Germinal center (tissue), 1 donor: ENCODE data around the gene STX5.
"Not testable (repeated sequence)": the region's sequence is repeated elsewhere in the genome, so short reads cannot be mapped to it uniquely, and the experiment has no call there.

Source experiments
- DNase-seq: peaks from one replicate; pipeline ENCODE4 v3.0.0; 2012; ENCODE audit warnings: mixed read lengths, low spot score

Gene STX5

GRCh38 chr11:62828130-62828529 lies 3.7 kb downstream of the STX5 start:
- not testable (repeated sequence) for DNase-seq

DNA sequence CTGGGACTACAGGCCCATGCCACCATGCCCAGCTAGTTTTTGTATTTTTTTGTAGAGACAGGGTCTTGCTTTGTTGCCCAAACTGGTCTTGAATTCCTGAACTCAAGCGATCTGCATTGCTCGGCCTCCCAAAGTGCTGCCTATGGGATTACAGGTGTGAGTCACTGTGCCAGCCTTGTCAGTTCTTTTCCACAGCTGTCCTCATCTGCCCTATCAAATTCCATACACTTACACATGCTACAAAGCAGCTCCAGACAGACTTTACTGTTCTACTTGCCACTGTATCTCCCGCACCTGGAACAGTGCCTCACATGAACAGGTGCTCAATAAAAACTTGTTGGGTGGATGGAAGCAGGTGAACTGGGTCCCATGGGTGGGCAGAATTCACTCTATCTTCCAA lies 8.2 kb downstream of the STX5 start:
- no peak for DNase-seq

- no peak for DNase-seq
Observed at GRCh38 chr11:62817129-62817528, 14.7 kb downstream of the STX5 start.

DNA sequence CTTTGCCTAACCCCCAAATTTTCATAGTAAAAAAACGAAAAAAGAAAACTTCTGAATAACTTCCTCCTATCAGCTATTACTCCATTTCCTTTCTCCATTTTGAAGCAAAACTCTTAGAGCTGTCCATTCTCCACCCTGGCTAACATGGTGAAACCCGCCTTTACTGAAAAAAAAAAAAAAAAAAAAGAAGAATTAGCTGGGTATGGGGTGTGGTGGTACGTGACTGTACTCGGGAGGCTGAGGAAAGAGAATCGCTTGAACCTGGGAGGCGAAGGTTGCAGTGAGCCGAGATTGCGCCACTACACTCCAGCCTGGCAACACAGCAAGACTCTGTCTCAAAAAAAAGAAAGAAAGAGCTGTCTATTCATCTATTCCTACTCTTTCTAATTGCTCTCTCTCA lies 15.3 kb downstream of the STX5 start:
- no peak for DNase-seq

- DNase-seq, result no peak
Observed at GRCh38 chr11:62811659-62812058, 20.2 kb downstream of the STX5 start.

DNA sequence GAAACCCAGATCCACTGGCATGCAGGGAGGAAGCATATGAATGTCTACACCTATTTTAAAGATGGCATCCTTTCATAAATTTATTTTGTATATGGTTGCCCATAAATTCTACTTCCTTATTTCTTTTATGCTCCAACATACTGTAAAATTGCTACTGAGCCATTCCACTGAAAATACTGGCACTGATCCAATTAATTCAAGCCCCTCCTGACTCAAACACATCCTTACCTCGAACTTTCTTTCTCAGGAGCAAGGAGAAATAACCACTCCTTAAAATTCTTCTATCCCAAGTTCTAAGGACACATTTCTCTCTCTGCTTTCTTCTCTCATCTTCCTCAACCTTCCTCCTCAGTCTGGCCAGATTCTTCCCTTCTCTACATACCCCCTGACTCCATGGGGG lies 21.1 kb downstream of the STX5 start:
- no peak for DNase-seq

GRCh38 chr11:62806611-62807121 lies 25.2 kb downstream of the STX5 start:
- no peak for DNase-seq

GRCh38 chr11:62805961-62806441 lies 25.9 kb downstream of the STX5 start:
- DNase-seq, result peak; percentile 42

DNA sequence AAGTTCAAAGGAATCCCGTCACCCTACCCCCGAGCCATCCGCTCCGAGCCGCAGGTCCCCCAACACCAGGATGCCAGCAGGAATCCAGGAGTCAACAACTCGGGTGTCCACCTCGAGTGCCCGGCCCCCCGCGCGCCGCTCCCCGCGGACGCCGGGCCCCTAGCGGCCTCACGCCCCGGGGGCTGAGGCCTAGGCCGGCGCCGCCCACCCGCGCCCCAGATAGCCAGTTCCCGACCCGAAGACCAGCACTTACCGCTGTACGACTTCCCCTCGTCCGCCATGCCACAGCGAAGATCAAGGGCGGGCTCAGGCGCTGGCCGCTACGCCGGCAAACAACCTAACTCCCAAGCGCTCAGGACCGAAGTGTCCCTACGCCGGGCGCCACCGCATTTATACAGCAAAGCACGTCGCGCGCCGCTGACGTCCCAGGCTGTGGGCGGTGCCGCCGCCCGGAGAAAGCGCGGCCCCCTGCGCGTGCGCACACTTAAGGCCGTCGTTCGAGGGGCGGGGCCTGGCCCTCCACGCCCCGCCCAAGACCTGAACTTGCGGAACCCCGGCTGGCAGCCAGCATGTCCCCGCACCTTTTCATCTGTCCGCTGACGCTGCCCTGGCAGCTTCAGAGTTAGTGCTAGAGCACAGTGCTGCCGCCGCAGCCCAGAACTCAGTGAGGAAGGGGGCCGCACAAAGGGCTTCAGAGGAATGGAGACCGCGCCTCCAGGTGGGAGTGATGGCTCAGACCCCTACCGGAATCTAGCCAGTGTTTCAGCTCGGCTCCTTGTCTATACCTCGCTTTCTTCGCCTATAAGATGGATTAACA lies 26.6 kb downstream of the STX5 start, which contains the start of gene NXF1:
Gene NXF1, minus strand, starts transcription at position 365 of the 817 bp plus-strand sequence. Its CDS starts 84 bp downstream, at position 281.
- DNase-seq, result peak; percentile 98

DNA sequence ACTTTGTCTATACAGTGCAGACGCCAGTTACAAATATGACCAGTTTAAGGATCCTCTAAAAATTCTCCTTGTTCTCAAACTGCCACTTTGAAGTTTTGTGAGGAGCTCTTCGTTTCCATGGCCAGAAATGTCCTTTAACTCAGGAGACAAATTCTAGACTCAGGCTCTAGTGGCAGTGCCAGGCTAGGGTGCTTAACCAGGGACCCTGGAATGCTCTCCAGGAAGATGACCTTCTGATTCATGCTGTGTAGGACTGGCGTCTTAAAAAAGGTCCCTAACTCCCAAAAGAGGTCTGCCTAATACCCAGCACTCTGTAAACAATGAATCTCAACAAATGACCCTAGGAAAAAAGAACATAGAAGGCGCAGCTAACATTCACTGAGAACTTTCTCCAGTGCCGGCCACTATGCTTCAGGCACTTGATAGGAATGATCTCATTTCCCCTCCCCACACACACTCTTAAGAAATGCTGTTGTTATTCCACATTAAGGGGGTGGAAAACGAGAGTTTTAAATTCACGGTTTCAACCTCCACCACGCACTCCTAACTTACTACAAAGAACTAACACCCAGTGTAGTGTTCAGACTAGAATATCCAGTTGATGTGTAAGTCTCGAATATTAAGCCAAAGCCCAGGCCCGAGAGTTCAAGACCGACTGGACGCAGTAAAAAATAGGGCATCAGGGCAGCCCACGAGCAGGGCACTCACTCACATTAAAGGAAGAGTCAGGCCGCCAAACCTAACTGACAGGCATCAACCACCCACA lies 27.4 kb downstream of the STX5 start:
- no peak for DNase-seq

DNA sequence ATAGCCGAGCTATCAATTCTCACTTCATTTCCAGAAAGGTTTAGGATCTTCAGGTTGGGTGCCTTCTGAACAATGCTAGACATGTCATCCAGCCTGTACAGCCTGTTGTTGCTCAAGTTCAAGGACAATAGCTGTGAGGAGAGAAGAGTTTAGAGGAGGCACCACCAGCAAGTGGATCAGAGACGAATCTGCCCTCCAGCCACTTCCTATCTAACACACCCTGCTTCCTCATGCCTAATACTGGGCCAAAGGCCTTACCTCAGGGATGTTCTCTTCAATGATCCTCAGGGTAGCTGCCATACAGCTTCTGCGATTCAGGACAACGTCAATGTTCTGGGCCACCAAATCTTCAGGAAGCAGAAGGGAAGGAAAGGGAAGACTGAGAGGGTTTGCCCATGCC lies 30.8 kb downstream of the STX5 start:
- no peak for DNase-seq

- no peak for DNase-seq
Observed at GRCh38 chr11:62799486-62799885, 32.4 kb downstream of the STX5 start.

GRCh38 chr11:62796281-62796680 lies 35.6 kb downstream of the STX5 start:
- DNase-seq, result no peak

DNA sequence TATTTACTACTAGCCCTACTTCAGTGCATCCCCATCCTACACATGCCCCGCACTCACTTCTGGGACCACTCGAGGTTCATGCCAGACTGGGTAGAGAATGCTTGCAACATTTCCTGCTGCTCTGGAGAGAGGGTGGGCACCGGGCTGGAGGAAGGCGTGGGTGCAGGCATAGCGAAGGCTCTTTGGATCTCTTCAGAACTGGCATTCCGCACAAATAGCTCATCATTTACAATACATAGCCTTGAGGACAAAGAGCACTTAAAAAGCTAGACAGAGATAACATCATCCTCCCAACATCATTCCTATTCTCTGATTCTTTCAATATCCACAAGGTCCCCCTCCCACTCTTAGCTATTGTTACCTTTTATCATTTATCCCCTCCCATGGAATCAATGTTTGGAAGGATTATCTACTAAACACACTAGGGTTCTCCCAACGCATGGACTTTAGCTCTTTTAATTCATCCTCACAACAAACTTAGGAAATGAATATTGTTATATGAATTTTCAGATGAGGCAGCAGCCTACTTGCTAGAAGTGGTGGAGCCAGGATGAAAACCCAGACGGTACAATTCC lies 37.6 kb downstream of the STX5 start:
- DNase-seq, result no peak

DNA sequence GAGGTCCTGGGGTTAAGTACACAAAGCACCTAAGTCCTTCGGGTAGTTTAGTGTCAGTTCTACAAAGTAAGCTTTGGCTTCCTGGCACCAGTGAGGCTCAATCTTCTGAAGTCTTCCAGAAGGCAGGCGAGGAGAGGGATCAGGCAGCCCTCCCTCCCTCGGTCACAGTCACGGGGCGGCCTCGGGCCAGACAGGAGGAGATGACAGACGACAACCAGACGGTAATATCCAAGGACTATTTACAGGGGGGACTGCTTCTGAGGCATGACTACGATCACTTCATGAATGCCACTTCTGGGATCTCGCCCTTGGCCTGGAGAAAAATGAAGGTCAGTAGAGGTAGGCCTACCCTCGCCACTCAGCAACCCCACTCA lies 39.7 kb downstream of the STX5 start:
- DNase-seq, result no peak

DNA sequence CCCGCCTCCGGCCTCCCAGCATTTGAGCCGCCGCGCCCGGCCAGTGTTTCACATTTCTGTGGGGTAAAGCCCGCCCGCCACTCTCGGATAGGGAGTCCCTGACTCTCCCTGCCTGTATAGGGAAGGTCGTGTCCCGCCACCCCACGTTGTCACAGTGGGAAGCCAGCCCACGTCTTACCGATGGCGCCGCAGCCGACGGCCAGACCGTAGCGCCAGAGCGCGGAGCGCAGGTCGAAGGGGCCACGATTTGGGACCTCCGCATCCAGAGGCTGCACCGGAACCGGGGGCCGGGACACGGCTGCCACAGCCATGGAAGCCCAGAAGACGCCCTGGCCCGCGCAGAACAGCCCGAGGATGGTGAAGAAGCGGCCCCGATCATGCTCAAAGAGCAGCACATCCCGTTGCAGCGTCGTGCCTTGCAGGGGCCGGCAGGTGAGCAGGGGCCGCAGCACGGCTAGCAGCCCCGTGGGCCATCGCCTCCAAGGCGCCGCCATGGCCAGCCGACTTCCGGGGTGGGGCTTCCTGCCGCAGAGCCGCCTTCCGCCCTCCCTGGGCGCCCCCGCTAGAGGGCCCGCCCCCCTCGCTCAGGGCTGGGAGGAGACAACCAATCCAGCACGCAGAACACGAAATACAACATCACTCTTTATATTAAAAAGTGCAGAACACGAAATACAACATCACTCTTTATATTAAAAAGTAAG lies 40.2 kb downstream of the STX5 start, which contains the start of gene TMEM223:
Gene TMEM223, minus strand, starts transcription at position 506 of the 701 bp plus-strand sequence. Its CDS starts 12 bp downstream, at position 494.
- DNase-seq, result peak; percentile 91

DNA sequence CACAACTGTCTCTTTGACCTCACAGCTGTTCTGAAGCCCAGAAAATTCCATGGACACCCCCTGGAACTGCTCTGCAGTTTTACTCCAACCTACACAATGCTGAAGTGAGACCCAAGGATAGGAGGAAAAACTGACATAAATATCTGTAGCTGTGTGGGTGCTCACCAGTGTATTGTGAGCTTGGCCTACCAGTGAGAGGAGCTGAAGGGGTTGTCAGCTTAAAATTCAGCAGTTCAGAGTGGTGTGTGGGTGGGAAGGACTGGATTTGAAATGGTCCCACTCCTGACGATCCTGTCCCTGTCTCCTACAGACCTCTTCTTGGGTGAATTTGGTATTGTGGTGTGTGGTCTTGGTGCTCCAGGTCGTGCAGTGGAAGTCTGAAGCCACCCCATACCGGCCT lies 42.3 kb downstream of the STX5 start:
- DNase-seq, result no peak

DNA sequence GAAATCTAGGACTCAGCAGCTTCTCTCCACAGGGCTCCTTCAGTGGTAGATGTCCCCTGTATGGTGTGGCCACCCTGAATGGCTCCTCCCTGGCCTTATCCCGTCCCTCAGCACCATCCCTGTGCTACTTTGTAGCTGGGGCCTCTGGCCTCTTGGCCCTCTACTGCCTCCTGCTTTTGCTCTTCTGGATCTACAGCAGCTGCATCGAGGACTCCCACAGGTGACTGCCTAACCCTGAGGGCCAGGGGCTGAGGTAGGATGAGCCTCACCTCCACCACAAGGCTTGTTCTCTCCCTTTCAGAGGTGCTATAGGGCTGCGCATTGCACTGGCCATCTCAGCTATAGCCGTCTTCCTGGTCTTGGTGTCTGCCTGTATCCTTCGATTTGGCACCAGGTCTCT lies 42.9 kb downstream of the STX5 start:
- no peak for DNase-seq

GRCh38 chr11:62787005-62787759 lies 44.7 kb downstream of the STX5 start, which contains the start of gene TMEM179B:
Gene TMEM179B, plus strand, starts transcription at chr11:62787402. Its CDS starts 30 bp downstream, at chr11:62787432.
- DNase-seq, result peak; percentile 94

- peak; percentile 91 for DNase-seq
Observed at GRCh38 chr11:62786318-62787004, 45.4 kb downstream of the STX5 start.
